K562 (cell line): ENCODE measurements around the gene PNMA8A. TPM values are rescaled to one million over a fixed set of nuclear protein-coding genes. Genes with fewer than 3 reads are reported as not detected.

Source experiments
- ATAC-seq: fragments of 200-7000 bp; cut with Tn5 transposase; 3 replicates; pipeline ENCODE4 v1.9.1; 2020; ENCODE audit warnings: moderate library complexity
- BruUV-seq: library from RNA; stranded (reverse); fragments of 400-500 nt; replicated peaks from 2 replicates; lab custom pipeline; 2021; lab: Mats Ljungman, UMichigan
- CTCF ChIA-PET: fragments of 300-600 bp; formaldehyde crosslinking; extraction: SDS; loops from one replicate; lab custom pipeline; 2021; ENCODE audit warnings: low intra/inter-chr PET ratio; lab: Yijun Ruan, JAX
- POLR2A ChIA-PET: fragments of 300-600, 350-650 bp; sonication (Branson Sonifier 250); formaldehyde crosslinking; extraction: SDS; loops from one replicate; lab custom pipeline; 2021; ENCODE audit warnings: antibody characterized with exemption, inconsistent platforms; lab: Yijun Ruan, JAX
- DNase-seq, 4 experiments: peaks; one replicate each; pipeline versions ENCODE4 v3.0.0 to v3.0.0-alpha.2; 2011 to 2018; ENCODE audit warnings: low spot score in 3 of 4, mixed read lengths in 3 of 4; ENCODE audit errors: extremely low read depth in 1 of 4
- FAIRE-seq: peaks from 2 replicates; lab custom pipeline; 2011; peaks lifted over from hg19 to GRCh38; lab: Jason Lieb, UNC
- H2AFZ ChIP-seq: 2 replicates; pipeline ENCODE4 v1.6.0; 2011; ENCODE audit warnings: low read depth, low read length, control low read depth, inconsistent platforms
- H3K27ac ChIP-seq: fragments of 200-600 bp; 3 replicates; pipeline ENCODE4 v1.8.0; 2011; ENCODE audit warnings: low read depth, mild to moderate bottlenecking, control low read depth, inconsistent platforms, low read length, moderate library complexity, mixed read lengths; ENCODE audit errors: extremely low read depth
- H3K27me3 ChIP-seq, 2 experiments: fragments of 300-600 bp in 1 of 2; 2 replicates in 1 of 2; 3 replicates in 1 of 2; pipeline versions ENCODE4 v1.6.0 to v1.8.0; 2011; ENCODE audit warnings: inconsistent platforms in 2 of 2, low read length in 2 of 2, mild to moderate bottlenecking in 1 of 2, mixed read lengths in 1 of 2, moderate library complexity in 1 of 2; ENCODE audit not compliant: control insufficient read depth in 2 of 2, insufficient read depth in 2 of 2
- H3K36me3 ChIP-seq: fragments of 300-600 bp; 3 replicates; pipeline ENCODE4 v1.8.0; 2011; ENCODE audit warnings: mild to moderate bottlenecking, low read length, inconsistent platforms; ENCODE audit not compliant: control insufficient read depth, insufficient read depth
- H3K4me1 ChIP-seq, 2 experiments: fragments of 200-600 bp in 1 of 2; replicated peaks in 1 of 2; 2 replicates in 1 of 2; 3 replicates in 1 of 2; pipeline versions ENCODE4 v1.5.1 to v1.8.0; 2011; ENCODE audit warnings: inconsistent platforms in 2 of 2, low read length in 2 of 2, mild to moderate bottlenecking in 1 of 2, mixed read lengths in 1 of 2, moderate library complexity in 1 of 2; ENCODE audit not compliant: control insufficient read depth in 2 of 2, insufficient read depth in 2 of 2
- H3K4me2 ChIP-seq: 2 replicates; pipeline ENCODE4 v1.6.1; 2011; ENCODE audit warnings: low read length, control low read depth, inconsistent platforms, mixed read lengths; ENCODE audit not compliant: insufficient read depth
- H3K4me3 ChIP-seq: fragments of 200-600 bp; sonication (generic), shearing (Covaris generic); 2 replicates; pipeline ENCODE4 v1.5.1; 2016; ENCODE audit warnings: control low read depth, inconsistent platforms
- H3K79me2 ChIP-seq: fragments of 200-600 bp; 3 replicates; pipeline ENCODE4 v1.8.0; 2011; ENCODE audit warnings: low read length, inconsistent platforms; ENCODE audit not compliant: control insufficient read depth, insufficient read depth
- H3K9ac ChIP-seq, 2 experiments: 2 replicates each; pipeline versions ENCODE4 v1.6.0 to v1.6.1; 2011; ENCODE audit warnings: low read depth in 2 of 2, low read length in 2 of 2, control low read depth in 1 of 2, inconsistent platforms in 1 of 2, mild to moderate bottlenecking in 1 of 2, mixed read lengths in 1 of 2; ENCODE audit not compliant: insufficient read depth in 1 of 2
- H3K9me1 ChIP-seq: one replicate; pipeline ENCODE4 v1.6.0; 2011; ENCODE audit warnings: inconsistent platforms, mild to moderate bottlenecking, low read length, moderate library complexity; ENCODE audit not compliant: control insufficient read depth, insufficient read depth
- H3K9me3 ChIP-seq: replicated peaks from 2 replicates; pipeline ENCODE4 v1.5.1; 2011; ENCODE audit warnings: low read depth, low read length, inconsistent platforms; ENCODE audit not compliant: control insufficient read depth, insufficient read depth
- H4K20me1 ChIP-seq: replicated peaks from 2 replicates; pipeline ENCODE4 v1.6.1; 2011; ENCODE audit warnings: low read length, inconsistent platforms, mixed read lengths; ENCODE audit not compliant: control insufficient read depth, insufficient read depth
- KDM1A ChIP-seq, 2 experiments: fragments of 450-650 bp; IDR thresholded peaks; 2 replicates each; pipeline ENCODE4 v1.6.1; 2016; ENCODE audit warnings: mild to moderate bottlenecking in 2 of 2
- WGBS: fragments of 100-300 bp; shearing (Covaris generic); methylation state at CpG from one replicate; pipeline ENCODE4 v1.1.6; 2016; ENCODE audit warnings: low coverage, mixed read lengths; ENCODE audit not compliant: insufficient coverage; ENCODE audit errors: missing lambda C conversion rate; 5-methylcytosine and 5-hydroxymethylcytosine counted together
- in situ Hi-C: fragments of 300-500 bp; cut with MboI; formaldehyde crosslinking; loops from 4 replicates; pipeline ENCODE4 v1.15.0; 2018; ENCODE audit warnings: inconsistent platforms, mixed read lengths
- intact Hi-C: fragments of 100-400 bp; cut with micrococcal nuclease; formaldehyde crosslinking; loops from 2 replicates; pipeline ENCODE4 v1.14.2; 2022
- polyA plus RNA-seq, 8 experiments: library from polyadenylated mRNA; depleted of rRNA in 4 of 8; stranded (reverse) in 5 of 8; unstranded in 3 of 8; fragments of >200 nt; fragmentation: Nextera tagmentation in 2 of 8; fragmentation: Illumina TruSeq in 1 of 8; extraction: Ambion mirVana in 2 of 8; extraction: Trizol in 1 of 8; gene quantifications; 2 replicates each; pipeline versions ENCODE4 v1.2.1 to v1.2.3, GENCODE V29; 2011 to 2014; ENCODE audit warnings: inconsistent platforms in 1 of 8, missing spikeins in 1 of 8
- total RNA-seq, 7 experiments: library from RNA; depleted of rRNA in 6 of 7; stranded (reverse); fragments of >200 nt in 6 of 7; fragmentation: Illumina TruSeq in 2 of 7; extraction: Trizol in 2 of 7; gene quantifications; 2 replicates each; pipeline versions ENCODE4 v1.2.1 to v1.2.3, GENCODE V29; 2011 to 2021; ENCODE audit warnings: low replicate concordance in 1 of 7
- TF ChIP-seq, protein P1 (sequence below): fragments of 450-650 bp; IDR thresholded peaks from 2 replicates; pipeline ENCODE4 v1.6.1; 2016; ENCODE audit warnings: mild to moderate bottlenecking, moderate library complexity

Gene PNMA8A
- total and polyA plus RNA-seq, 9 of the 15 experiments (the other 6 are each of a cell fraction or from before 2014, with no cell fraction given) = 6.6 to 23.8 (median 14.9) TPM

DNA sequence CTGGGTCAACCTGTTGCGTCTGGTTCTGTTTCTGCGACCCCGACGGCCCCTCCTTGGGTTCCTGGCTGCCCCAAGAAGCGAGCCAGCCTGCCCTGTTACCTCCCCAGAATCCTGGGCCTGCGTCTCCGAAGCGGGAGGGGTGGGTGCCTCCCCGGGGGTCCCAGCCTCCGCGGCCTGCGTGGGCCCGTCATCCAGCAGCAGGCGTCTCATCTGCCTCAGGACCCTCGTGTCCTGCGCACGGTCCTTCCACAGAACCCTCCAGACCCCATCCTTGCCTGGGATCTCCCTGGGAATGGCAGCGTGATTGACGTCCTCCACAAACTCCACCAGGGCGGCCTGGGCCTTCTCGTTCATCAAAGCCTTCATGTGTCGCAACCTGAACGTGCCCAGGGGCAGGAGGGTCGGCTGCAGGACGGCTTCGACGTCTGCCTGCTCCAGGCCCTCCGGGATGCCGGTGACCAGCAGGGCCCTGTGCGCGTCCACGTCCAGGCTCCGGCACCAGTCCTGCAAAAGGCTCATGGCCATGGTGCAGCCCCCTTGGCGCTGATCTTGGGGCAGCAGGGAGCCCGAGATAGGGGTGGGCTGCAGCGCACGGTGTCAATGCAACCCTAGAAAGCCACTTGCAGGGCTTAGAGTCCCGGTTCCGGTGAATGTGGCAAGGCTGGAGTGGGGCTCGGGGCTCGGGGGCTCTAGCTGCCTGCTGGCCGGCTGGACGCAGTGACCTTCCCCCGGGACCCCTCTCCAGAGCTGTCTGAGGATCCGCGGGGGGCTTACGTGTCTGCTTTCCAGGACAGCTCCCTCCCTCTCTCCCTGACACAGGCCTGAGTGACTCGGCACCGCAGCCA is 23.8 kb upstream of the PNMA8A start:
- Histone ChIP-seq H3K27ac (no peak overlapping the region), H3K36me3 (no peaks in the 10 kb centered on the region), H3K79me2 (no peaks in the 10 kb centered on the region), H3K9ac (no peak overlapping the region), H2AFZ (no peak overlapping the region), H3K9me1 (no peaks in the 10 kb centered on the region), H3K27me3 (peaks cover 55 to 82% of the 10 kb centered on the region in 2 experiments), H3K4me1 (peaks cover 0 to 29% of the 10 kb centered on the region in 2 experiments; a peak in 2 of 5 replicates), H3K4me2 (no peak overlapping the region), H3K4me3 (no peak overlapping the region), H4K20me1 (peaks cover 6% of the 10 kb centered on the region), H3K9me3 (no peaks in the 10 kb centered on the region; the same call in 1 of the 2 replicates)
- BruUV-seq = no TSS peak
- WGBS = 3% methylated on average over 44 of the region's 49 CpGs
- intact Hi-C loops = no loop called here
- FAIRE-seq (no peak), DNase-seq (no peak), ATAC-seq (no peak)
- ChIA-PET POLR2A (interaction anchor here (0.9 kb wide), 1 partner anchor 13 kb away, joined by 3 read pairs; no protein-coding TSS in a partner anchor), CTCF (no interaction called here)
- in situ Hi-C loops = no loop called here
- TF ChIP-seq KDM1A (IDR thresholded peaks at IDR 0.05) = no peak
- TF ChIP-seq, protein P1, sequence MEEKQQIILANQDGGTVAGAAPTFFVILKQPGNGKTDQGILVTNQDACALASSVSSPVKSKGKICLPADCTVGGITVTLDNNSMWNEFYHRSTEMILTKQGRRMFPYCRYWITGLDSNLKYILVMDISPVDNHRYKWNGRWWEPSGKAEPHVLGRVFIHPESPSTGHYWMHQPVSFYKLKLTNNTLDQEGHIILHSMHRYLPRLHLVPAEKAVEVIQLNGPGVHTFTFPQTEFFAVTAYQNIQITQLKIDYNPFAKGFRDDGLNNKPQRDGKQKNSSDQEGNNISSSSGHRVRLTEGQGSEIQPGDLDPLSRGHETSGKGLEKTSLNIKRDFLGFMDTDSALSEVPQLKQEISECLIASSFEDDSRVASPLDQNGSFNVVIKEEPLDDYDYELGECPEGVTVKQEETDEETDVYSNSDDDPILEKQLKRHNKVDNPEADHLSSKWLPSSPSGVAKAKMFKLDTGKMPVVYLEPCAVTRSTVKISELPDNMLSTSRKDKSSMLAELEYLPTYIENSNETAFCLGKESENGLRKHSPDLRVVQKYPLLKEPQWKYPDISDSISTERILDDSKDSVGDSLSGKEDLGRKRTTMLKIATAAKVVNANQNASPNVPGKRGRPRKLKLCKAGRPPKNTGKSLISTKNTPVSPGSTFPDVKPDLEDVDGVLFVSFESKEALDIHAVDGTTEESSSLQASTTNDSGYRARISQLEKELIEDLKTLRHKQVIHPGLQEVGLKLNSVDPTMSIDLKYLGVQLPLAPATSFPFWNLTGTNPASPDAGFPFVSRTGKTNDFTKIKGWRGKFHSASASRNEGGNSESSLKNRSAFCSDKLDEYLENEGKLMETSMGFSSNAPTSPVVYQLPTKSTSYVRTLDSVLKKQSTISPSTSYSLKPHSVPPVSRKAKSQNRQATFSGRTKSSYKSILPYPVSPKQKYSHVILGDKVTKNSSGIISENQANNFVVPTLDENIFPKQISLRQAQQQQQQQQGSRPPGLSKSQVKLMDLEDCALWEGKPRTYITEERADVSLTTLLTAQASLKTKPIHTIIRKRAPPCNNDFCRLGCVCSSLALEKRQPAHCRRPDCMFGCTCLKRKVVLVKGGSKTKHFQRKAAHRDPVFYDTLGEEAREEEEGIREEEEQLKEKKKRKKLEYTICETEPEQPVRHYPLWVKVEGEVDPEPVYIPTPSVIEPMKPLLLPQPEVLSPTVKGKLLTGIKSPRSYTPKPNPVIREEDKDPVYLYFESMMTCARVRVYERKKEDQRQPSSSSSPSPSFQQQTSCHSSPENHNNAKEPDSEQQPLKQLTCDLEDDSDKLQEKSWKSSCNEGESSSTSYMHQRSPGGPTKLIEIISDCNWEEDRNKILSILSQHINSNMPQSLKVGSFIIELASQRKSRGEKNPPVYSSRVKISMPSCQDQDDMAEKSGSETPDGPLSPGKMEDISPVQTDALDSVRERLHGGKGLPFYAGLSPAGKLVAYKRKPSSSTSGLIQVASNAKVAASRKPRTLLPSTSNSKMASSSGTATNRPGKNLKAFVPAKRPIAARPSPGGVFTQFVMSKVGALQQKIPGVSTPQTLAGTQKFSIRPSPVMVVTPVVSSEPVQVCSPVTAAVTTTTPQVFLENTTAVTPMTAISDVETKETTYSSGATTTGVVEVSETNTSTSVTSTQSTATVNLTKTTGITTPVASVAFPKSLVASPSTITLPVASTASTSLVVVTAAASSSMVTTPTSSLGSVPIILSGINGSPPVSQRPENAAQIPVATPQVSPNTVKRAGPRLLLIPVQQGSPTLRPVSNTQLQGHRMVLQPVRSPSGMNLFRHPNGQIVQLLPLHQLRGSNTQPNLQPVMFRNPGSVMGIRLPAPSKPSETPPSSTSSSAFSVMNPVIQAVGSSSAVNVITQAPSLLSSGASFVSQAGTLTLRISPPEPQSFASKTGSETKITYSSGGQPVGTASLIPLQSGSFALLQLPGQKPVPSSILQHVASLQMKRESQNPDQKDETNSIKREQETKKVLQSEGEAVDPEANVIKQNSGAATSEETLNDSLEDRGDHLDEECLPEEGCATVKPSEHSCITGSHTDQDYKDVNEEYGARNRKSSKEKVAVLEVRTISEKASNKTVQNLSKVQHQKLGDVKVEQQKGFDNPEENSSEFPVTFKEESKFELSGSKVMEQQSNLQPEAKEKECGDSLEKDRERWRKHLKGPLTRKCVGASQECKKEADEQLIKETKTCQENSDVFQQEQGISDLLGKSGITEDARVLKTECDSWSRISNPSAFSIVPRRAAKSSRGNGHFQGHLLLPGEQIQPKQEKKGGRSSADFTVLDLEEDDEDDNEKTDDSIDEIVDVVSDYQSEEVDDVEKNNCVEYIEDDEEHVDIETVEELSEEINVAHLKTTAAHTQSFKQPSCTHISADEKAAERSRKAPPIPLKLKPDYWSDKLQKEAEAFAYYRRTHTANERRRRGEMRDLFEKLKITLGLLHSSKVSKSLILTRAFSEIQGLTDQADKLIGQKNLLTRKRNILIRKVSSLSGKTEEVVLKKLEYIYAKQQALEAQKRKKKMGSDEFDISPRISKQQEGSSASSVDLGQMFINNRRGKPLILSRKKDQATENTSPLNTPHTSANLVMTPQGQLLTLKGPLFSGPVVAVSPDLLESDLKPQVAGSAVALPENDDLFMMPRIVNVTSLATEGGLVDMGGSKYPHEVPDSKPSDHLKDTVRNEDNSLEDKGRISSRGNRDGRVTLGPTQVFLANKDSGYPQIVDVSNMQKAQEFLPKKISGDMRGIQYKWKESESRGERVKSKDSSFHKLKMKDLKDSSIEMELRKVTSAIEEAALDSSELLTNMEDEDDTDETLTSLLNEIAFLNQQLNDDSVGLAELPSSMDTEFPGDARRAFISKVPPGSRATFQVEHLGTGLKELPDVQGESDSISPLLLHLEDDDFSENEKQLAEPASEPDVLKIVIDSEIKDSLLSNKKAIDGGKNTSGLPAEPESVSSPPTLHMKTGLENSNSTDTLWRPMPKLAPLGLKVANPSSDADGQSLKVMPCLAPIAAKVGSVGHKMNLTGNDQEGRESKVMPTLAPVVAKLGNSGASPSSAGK = no peak
